HEK293T (cell line): ENCODE measurements around the gene MTARC2.

Experiments
- CTCF ChIA-PET: fragments of 350-600 bp; formaldehyde crosslinking; extraction: SDS; loops from one replicate; lab custom pipeline; 2021; ENCODE audit warnings: antibody characterized with exemption, inconsistent platforms; lab: Yijun Ruan, JAX
- POLR2A ChIA-PET: fragments of 350-600 bp; formaldehyde crosslinking; extraction: SDS; loops from one replicate; lab custom pipeline; 2020; ENCODE audit warnings: antibody characterized with exemption, inconsistent platforms; lab: Yijun Ruan, JAX
- DNase-seq: peaks from one replicate; pipeline ENCODE4 v3.0.0; 2012; ENCODE audit warnings: mixed read lengths; ENCODE audit errors: extremely low spot score
- ARNT ChIP-seq: fragments of 450-650 bp; IDR thresholded peaks from 2 replicates; pipeline ENCODE4 v1.6.1; 2017; ENCODE audit warnings: mild to moderate bottlenecking
- BHLHE40 ChIP-seq: fragments of 450-650 bp; IDR thresholded peaks from 2 replicates; pipeline ENCODE4 v1.6.1; 2016; ENCODE audit warnings: mild to moderate bottlenecking, moderate library complexity, borderline replicate concordance
- CTBP1 ChIP-seq: fragments of 450-650 bp; IDR thresholded peaks from 2 replicates; pipeline ENCODE4 v1.6.1; 2016; ENCODE audit warnings: borderline replicate concordance
- ELF4 ChIP-seq: fragments of 450-650 bp; IDR thresholded peaks from 2 replicates; pipeline ENCODE4 v1.6.1; 2017; ENCODE audit warnings: antibody characterized with exemption
- FOXA1 ChIP-seq: fragments of 450-650 bp; IDR thresholded peaks from 2 replicates; pipeline ENCODE4 v1.6.1; 2016; ENCODE audit warnings: mild to moderate bottlenecking
- FOXK2 ChIP-seq: fragments of 450-650 bp; IDR thresholded peaks from 2 replicates; pipeline ENCODE4 v1.6.1; 2016; ENCODE audit warnings: mild to moderate bottlenecking
- FOXM1 ChIP-seq: fragments of 450-650 bp; IDR thresholded peaks from 2 replicates; pipeline ENCODE4 v1.6.1; 2017; ENCODE audit warnings: mild to moderate bottlenecking, borderline replicate concordance
- HDGF ChIP-seq: fragments of 450-650 bp; IDR thresholded peaks from 2 replicates; pipeline ENCODE4 v1.6.1; 2017; ENCODE audit warnings: antibody characterized with exemption, borderline replicate concordance
- L3MBTL2 ChIP-seq: fragments of 450-650 bp; conservative IDR thresholded peaks from 2 replicates; pipeline ENCODE4 v1.6.1; 2016; ENCODE audit warnings: mild to moderate bottlenecking
- LEF1 ChIP-seq: fragments of 450-650 bp; IDR thresholded peaks from 2 replicates; pipeline ENCODE4 v1.6.1; 2017; ENCODE audit warnings: mild to moderate bottlenecking, borderline replicate concordance
- NFRKB ChIP-seq: fragments of 450-650 bp; IDR thresholded peaks from 2 replicates; pipeline ENCODE4 v1.6.1; 2016; ENCODE audit warnings: mild to moderate bottlenecking, moderate library complexity
- PKNOX1 ChIP-seq: fragments of 450-650 bp; IDR thresholded peaks from 2 replicates; pipeline ENCODE4 v1.6.1; 2016
- SP1 ChIP-seq: fragments of 450-650 bp; IDR thresholded peaks from 2 replicates; pipeline ENCODE4 v1.6.1; 2017
- SUZ12 ChIP-seq: fragments of 450-650 bp; IDR thresholded peaks from 2 replicates; pipeline ENCODE4 v1.6.1; 2016; ENCODE audit warnings: mild to moderate bottlenecking
- TARDBP ChIP-seq: fragments of 450-650 bp; IDR thresholded peaks from 2 replicates; pipeline ENCODE4 v1.6.1; 2016
- ZNF384 ChIP-seq: fragments of 450-650 bp; IDR thresholded peaks from 2 replicates; pipeline ENCODE4 v1.6.1; 2016

The MTARC2 gene

DNA sequence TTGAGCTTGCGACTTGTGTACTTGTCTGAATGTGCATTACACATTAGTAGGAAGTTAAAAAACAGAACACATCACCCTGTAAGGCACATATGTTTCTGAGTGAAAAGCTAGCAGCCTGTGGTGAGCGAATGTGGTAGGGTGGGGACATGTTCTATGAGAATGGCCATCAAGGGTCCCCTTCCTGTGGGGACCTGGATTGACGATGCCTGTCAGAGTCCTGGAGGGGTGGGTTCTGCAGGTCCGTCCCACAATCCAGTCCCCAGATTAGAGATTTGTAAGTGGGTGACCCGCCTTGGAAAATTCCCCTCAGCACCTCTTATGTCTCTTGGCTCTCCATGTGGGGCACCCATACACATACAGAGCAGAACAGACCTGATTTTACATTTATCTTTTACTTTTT is 78.6 kb downstream of the MTARC2 start:
- POLR2A ChIA-PET: no interaction called here
- CTCF ChIA-PET: interaction anchor here (0.7 kb wide), 1 partner anchor 49 kb away, joined by 3 read pairs; no protein-coding TSS in a partner anchor
- no peak for DNase-seq
- TF ChIP-seq NFRKB: no peak
- TF ChIP-seq ZNF384: no peak
- TF ChIP-seq LEF1: no peak
- TF ChIP-seq ELF4: no peak
- no peak for TF ChIP-seq SUZ12
- no peak for TF ChIP-seq BHLHE40
- no peak for TF ChIP-seq L3MBTL2
- TF ChIP-seq TARDBP: no peak
- no peak for TF ChIP-seq SP1
- no peak for TF ChIP-seq FOXA1
- no peak for TF ChIP-seq CTBP1
- no peak for TF ChIP-seq FOXM1
- no peak for TF ChIP-seq HDGF
- TF ChIP-seq FOXK2: no peak

DNA sequence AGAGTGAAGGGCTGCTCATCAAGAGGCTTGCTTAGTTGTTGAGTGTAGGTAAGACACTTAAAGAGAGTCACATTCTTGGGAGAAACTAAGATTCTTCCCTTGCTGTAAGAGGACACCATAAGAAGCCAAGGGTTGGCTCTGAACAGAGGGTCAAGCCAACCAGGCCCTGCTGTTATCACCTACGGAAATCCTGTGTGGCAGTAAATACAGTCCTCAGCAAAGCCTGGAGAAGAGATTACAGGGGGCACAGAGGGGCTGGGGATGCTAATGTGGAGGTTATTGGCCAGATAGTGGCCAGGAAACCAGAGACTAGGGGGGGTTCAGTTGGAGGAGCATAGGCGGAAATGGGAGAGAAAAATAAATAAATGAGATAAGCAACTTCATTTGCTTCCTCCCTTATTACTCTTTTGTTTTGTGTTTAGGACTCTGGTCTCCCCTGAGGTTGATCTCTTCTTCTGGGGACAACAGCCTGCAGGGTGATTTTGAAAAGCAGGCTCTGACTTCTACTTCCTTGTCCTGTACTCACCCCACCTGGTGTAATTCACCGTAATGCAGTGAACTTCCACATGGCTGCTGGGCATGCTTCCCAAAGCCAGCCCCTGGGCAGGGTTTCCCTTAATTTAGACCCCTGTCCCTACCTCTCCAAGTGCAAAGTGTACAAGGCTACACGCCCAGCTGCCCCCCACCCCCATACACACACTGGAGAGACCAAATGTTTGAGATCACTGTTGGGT is 79.5 kb downstream of the MTARC2 start:
- POLR2A ChIA-PET: no interaction called here
- CTCF ChIA-PET: no interaction called here
- TF ChIP-seq HDGF (no peak), FOXM1 (no peak), ELF4 (no peak), FOXA1 (no peak), SUZ12 (no peak), NFRKB (no peak), ARNT (no peak), L3MBTL2 (no peak), ZNF384 (no peak), TARDBP (no peak), CTBP1 (no peak), FOXK2 (no peak), LEF1 (no peak), SP1 (no peak), BHLHE40 (no peak), PKNOX1 (no peak)
- no peak for DNase-seq

DNA sequence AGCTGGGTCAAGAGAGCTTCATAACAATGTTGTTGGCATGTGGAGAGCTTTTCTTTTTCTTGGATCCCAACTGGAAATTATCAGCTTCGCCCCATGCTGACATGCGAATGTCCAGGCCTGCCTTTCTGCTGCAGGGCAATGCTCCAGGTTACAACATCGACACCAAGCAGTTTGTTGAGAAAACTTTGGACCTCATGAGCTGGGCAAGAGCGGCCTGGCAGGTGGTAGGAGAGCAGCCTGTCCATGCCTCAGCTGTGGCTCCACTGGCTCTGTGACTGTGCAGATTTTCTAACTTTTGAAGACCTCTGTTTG is 80.0 kb downstream of the MTARC2 start:
- TF ChIP-seq L3MBTL2: no peak
- no peak for TF ChIP-seq FOXA1
- no peak for TF ChIP-seq BHLHE40
- no peak for TF ChIP-seq SP1
- TF ChIP-seq TARDBP: no peak
- TF ChIP-seq HDGF: no peak
- no peak for TF ChIP-seq NFRKB
- TF ChIP-seq LEF1: no peak
- TF ChIP-seq FOXM1: no peak
- TF ChIP-seq PKNOX1: no peak
- TF ChIP-seq FOXK2: no peak
- TF ChIP-seq ARNT: no peak
- no peak for TF ChIP-seq SUZ12
- no peak for TF ChIP-seq ELF4
- TF ChIP-seq ZNF384: no peak
- no peak for TF ChIP-seq CTBP1
- ChIA-PET CTCF (no interaction called here), POLR2A (no interaction called here)
- DNase-seq: no peak

- ChIA-PET CTCF (no interaction called here), POLR2A (no interaction called here)
- TF ChIP-seq LEF1: no peak
- no peak for TF ChIP-seq FOXK2
- no peak for TF ChIP-seq L3MBTL2
- TF ChIP-seq ZNF384: no peak
- no peak for DNase-seq
These were observed 80.9 kb downstream of the MTARC2 start for GRCh38 chr1:220828950-220829586.

GRCh38 chr1:220833436-220833835 is 85.3 kb downstream of the MTARC2 start:
- TF ChIP-seq NFRKB: no peak
- TF ChIP-seq FOXM1: no peak
- no peak for DNase-seq
- POLR2A ChIA-PET: no interaction called here
- CTCF ChIA-PET: no interaction called here
